ENCODE measurements around the gene KCNT1.

KCNT1 gene

DNA sequence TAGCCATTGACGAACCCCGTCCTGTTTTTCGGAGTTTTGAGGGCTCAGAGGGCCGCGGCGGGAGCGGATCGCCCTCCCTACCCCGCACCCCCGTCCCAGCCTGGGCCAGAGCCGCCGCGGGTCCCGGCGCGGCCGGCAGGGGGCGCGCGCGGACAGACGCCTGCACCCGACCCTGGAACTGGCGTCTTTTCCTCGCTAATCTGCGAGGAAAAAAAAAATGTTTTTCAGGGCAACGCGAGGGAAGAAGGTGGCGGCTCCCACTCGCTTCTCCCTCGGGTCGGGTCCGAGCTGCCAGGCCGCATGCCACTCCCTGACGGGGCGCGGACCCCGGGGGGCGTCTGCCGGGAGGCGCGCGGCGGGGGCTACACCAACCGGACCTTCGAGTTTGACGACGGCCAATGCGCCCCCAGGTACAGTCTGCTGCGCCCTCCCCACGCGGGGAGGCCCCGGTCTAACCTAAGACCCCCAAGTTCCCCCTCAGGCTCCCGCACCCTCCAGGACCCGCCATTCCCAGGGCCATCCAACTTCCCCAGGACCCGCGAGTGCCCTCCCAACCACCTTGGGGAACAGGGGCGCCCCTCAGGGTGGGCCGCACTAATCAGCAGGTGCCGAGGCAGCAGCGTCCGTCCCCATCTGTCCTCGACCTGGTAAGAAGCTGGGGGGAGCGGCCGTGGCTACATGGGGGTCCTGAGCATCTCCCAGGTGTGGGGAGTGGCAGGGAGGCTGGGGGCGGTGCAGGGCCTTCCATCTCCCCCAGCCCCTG is at the start of gene KCNT1:
Gene KCNT1, plus strand, starts transcription at position 227 of the 763 bp plus-strand sequence. Its CDS starts 74 bp downstream, at position 301.
- Histone ChIP-seq H3K27ac (ENCODE audit: low read depth, low read length) (no peak within 1 kb of the TSS), H3K36me3 (ENCODE audit: control insufficient read depth in 1 of 2, insufficient read depth in 2 of 2, low read length in 2 of 2) (no peaks in the 10 kb centered on the region), H3K4me1 (ENCODE audit: control insufficient read depth in 1 of 2, insufficient read depth in 2 of 2, low read length in 2 of 2) (no peaks in the 10 kb centered on the region), H3K27me3 (ENCODE audit: control insufficient read depth in 1 of 2, insufficient read depth in 2 of 2, low read length in 2 of 2) (peaks cover 5 to 8% of the 10 kb centered on the region in 2 donors), H3K9ac (ENCODE audit: low read depth in 1 of 2, low read length in 2 of 2) (no peak within 1 kb of the TSS), H3K9me3 (ENCODE audit: control insufficient read depth in 1 of 2, low read length in 2 of 2) (no peaks in the 10 kb centered on the region), H3K4me3 (ENCODE audit: low read depth in 1 of 2, low read length in 2 of 2) (no peak within 1 kb of the TSS)

- no peaks in the 10 kb centered on the region for H3K4me1 ChIP-seq (ENCODE audit: control insufficient read depth in 1 of 2, insufficient read depth in 2 of 2, low read length in 2 of 2)
- H3K27ac ChIP-seq (ENCODE audit: low read depth, low read length): no peak overlapping the region
- H3K9ac ChIP-seq (ENCODE audit: low read depth in 1 of 2, low read length in 2 of 2): no peak overlapping the region
- H3K36me3 ChIP-seq (ENCODE audit: control insufficient read depth in 1 of 2, insufficient read depth in 2 of 2, low read length in 2 of 2): no peaks in the 10 kb centered on the region
- no peak overlapping the region for H3K4me3 ChIP-seq (ENCODE audit: low read depth in 1 of 2, low read length in 2 of 2)
- H3K27me3 ChIP-seq (ENCODE audit: control insufficient read depth in 1 of 2, insufficient read depth in 2 of 2, low read length in 2 of 2): no peaks in the 10 kb centered on the region
- peaks cover 0 to 2% of the 10 kb centered on the region in 2 donors for H3K9me3 ChIP-seq (ENCODE audit: control insufficient read depth in 1 of 2, low read length in 2 of 2)
Observed at GRCh38 chr9:135655317-135655716, 46.7 kb upstream of the KCNT1 start.

- Histone ChIP-seq H3K4me3 (ENCODE audit: low read depth in 1 of 2, low read length in 2 of 2) (no peak overlapping the region), H3K36me3 (ENCODE audit: control insufficient read depth in 1 of 2, insufficient read depth in 2 of 2, low read length in 2 of 2) (no peaks in the 10 kb centered on the region), H3K9ac (ENCODE audit: low read depth in 1 of 2, low read length in 2 of 2) (no peak overlapping the region), H3K27me3 (ENCODE audit: control insufficient read depth in 1 of 2, insufficient read depth in 2 of 2, low read length in 2 of 2) (no peaks in the 10 kb centered on the region), H3K9me3 (ENCODE audit: control insufficient read depth in 1 of 2, low read length in 2 of 2) (no peaks in the 10 kb centered on the region), H3K4me1 (ENCODE audit: control insufficient read depth in 1 of 2, insufficient read depth in 2 of 2, low read length in 2 of 2) (no peaks in the 10 kb centered on the region), H3K27ac (ENCODE audit: low read depth, low read length) (no peak overlapping the region)
Observed at GRCh38 chr9:135657416-135657815, 44.6 kb upstream of the KCNT1 start.

- Histone ChIP-seq H3K36me3 (ENCODE audit: control insufficient read depth in 1 of 2, insufficient read depth in 2 of 2, low read length in 2 of 2) (no peaks in the 10 kb centered on the region), H3K27ac (ENCODE audit: low read depth, low read length) (no peak overlapping the region), H3K4me3 (ENCODE audit: low read depth in 1 of 2, low read length in 2 of 2) (no peak overlapping the region), H3K9ac (ENCODE audit: low read depth in 1 of 2, low read length in 2 of 2) (no peak overlapping the region), H3K27me3 (ENCODE audit: control insufficient read depth in 1 of 2, insufficient read depth in 2 of 2, low read length in 2 of 2) (no peaks in the 10 kb centered on the region), H3K9me3 (ENCODE audit: control insufficient read depth in 1 of 2, low read length in 2 of 2) (no peaks in the 10 kb centered on the region), H3K4me1 (ENCODE audit: control insufficient read depth in 1 of 2, insufficient read depth in 2 of 2, low read length in 2 of 2) (no peaks in the 10 kb centered on the region)
Observed at GRCh38 chr9:135659252-135659651, 42.7 kb upstream of the KCNT1 start.

- Histone ChIP-seq H3K27ac (ENCODE audit: low read depth, low read length) (no peak overlapping the region), H3K9me3 (ENCODE audit: control insufficient read depth in 1 of 2, low read length in 2 of 2) (no peaks in the 10 kb centered on the region), H3K9ac (ENCODE audit: low read depth in 1 of 2, low read length in 2 of 2) (no peak overlapping the region), H3K36me3 (ENCODE audit: control insufficient read depth in 1 of 2, insufficient read depth in 2 of 2, low read length in 2 of 2) (no peaks in the 10 kb centered on the region), H3K4me1 (ENCODE audit: control insufficient read depth in 1 of 2, insufficient read depth in 2 of 2, low read length in 2 of 2) (no peaks in the 10 kb centered on the region), H3K4me3 (ENCODE audit: low read depth in 1 of 2, low read length in 2 of 2) (no peak overlapping the region), H3K27me3 (ENCODE audit: control insufficient read depth in 1 of 2, insufficient read depth in 2 of 2, low read length in 2 of 2) (no peaks in the 10 kb centered on the region)
Observed at GRCh38 chr9:135660407-135660806, 41.6 kb upstream of the KCNT1 start.

GRCh38 chr9:135661816-135662560 is 40.0 kb upstream of the KCNT1 start:
- no peak overlapping the region for H3K4me3 ChIP-seq (ENCODE audit: low read depth in 1 of 2, low read length in 2 of 2)
- no peaks in the 10 kb centered on the region for H3K4me1 ChIP-seq (ENCODE audit: control insufficient read depth in 1 of 2, insufficient read depth in 2 of 2, low read length in 2 of 2)
- H3K27ac ChIP-seq (ENCODE audit: low read depth, low read length): no peak overlapping the region
- no peaks in the 10 kb centered on the region for H3K9me3 ChIP-seq (ENCODE audit: control insufficient read depth in 1 of 2, low read length in 2 of 2)
- H3K27me3 ChIP-seq (ENCODE audit: control insufficient read depth in 1 of 2, insufficient read depth in 2 of 2, low read length in 2 of 2): no peaks in the 10 kb centered on the region
- H3K36me3 ChIP-seq (ENCODE audit: control insufficient read depth in 1 of 2, insufficient read depth in 2 of 2, low read length in 2 of 2): no peaks in the 10 kb centered on the region
- no peak overlapping the region for H3K9ac ChIP-seq (ENCODE audit: low read depth in 1 of 2, low read length in 2 of 2)

- Histone ChIP-seq H3K27me3 (ENCODE audit: control insufficient read depth in 1 of 2, insufficient read depth in 2 of 2, low read length in 2 of 2) (no peaks in the 10 kb centered on the region), H3K36me3 (ENCODE audit: control insufficient read depth in 1 of 2, insufficient read depth in 2 of 2, low read length in 2 of 2) (no peaks in the 10 kb centered on the region), H3K9me3 (ENCODE audit: control insufficient read depth in 1 of 2, low read length in 2 of 2) (no peaks in the 10 kb centered on the region), H3K4me1 (ENCODE audit: control insufficient read depth in 1 of 2, insufficient read depth in 2 of 2, low read length in 2 of 2) (no peaks in the 10 kb centered on the region), H3K4me3 (ENCODE audit: low read depth in 1 of 2, low read length in 2 of 2) (no peak within 1 kb of the TSS), H3K27ac (ENCODE audit: low read depth, low read length) (no peak within 1 kb of the TSS), H3K9ac (ENCODE audit: low read depth in 1 of 2, low read length in 2 of 2) (no peak within 1 kb of the TSS)
Observed at GRCh38 chr9:135662758-135663450, 39.1 kb upstream of the KCNT1 start, which contains the start of gene LCN9. LCN9 (plus strand) TSS chr9:135663309; CDS start chr9:135663322, 13 bp downstream.

DNA sequence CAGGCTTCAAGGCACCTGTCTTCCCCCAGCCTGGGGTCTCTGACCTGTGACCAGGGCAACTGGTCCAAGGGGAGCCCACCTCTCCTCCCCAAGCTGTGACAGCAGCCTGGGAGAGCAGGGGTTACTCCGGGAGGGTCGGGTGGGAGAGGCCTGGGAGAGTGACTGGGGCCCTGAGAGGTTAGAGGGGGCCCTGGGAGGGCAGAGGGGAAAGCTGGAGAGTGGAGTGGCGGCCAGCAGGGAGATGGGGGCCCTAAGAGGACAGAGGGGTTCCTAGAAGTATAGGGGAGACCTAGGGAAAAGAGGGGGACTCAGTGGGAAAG is 38.6 kb upstream of the KCNT1 start:
- H3K9ac ChIP-seq (ENCODE audit: low read depth in 1 of 2, low read length in 2 of 2): no peak overlapping the region
- H3K4me1 ChIP-seq (ENCODE audit: control insufficient read depth in 1 of 2, insufficient read depth in 2 of 2, low read length in 2 of 2): no peaks in the 10 kb centered on the region
- H3K9me3 ChIP-seq (ENCODE audit: control insufficient read depth in 1 of 2, low read length in 2 of 2): no peaks in the 10 kb centered on the region
- no peaks in the 10 kb centered on the region for H3K36me3 ChIP-seq (ENCODE audit: control insufficient read depth in 1 of 2, insufficient read depth in 2 of 2, low read length in 2 of 2)
- no peak overlapping the region for H3K27ac ChIP-seq (ENCODE audit: low read depth, low read length)
- H3K4me3 ChIP-seq (ENCODE audit: low read depth in 1 of 2, low read length in 2 of 2): no peak overlapping the region
- no peaks in the 10 kb centered on the region for H3K27me3 ChIP-seq (ENCODE audit: control insufficient read depth in 1 of 2, insufficient read depth in 2 of 2, low read length in 2 of 2)

DNA sequence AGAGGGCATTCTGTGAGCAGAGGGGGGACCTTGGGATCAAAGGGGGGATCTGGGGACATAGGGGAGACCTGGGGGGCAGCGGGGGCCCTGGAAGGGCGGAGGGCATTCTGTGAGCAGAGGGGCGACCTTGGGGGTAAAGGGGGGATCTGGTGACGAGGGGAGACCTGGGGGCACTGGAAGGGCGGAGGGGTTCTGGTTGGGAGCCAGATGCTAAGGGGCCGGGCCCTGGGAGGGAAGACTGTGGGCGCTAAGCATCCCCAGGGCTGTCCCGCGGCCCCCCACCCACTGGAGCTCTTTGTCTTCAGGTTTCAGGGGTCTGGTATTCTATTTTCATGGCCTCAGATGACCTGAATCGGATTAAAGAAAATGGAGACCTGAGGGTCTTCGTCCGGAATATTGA is 38.1 kb upstream of the KCNT1 start:
- H3K27me3 ChIP-seq (ENCODE audit: control insufficient read depth in 1 of 2, insufficient read depth in 2 of 2, low read length in 2 of 2): no peaks in the 10 kb centered on the region

DNA sequence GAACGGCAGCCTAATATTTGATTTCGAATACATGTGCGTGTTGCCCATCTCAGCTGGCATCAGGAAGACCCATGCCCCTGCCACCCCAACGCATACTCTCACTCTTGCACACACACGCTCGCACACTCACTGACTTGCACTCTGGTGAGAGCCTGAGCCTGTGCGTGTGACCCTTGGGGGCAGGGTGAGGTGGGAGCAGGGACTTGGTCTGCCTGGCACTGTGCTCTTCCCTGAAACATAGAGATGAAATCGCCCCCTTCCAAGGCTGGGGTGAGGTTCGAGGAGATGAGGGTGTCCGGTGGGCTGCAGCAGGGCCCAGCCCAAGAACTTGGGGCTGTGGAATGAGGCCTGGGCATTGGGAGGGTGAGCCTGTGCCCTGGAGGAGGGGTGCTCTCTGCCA is 37.7 kb upstream of the KCNT1 start:
- no peak overlapping the region for H3K9ac ChIP-seq (ENCODE audit: low read depth in 1 of 2, low read length in 2 of 2)
- no peaks in the 10 kb centered on the region for H3K9me3 ChIP-seq (ENCODE audit: control insufficient read depth in 1 of 2, low read length in 2 of 2)
- no peaks in the 10 kb centered on the region for H3K27me3 ChIP-seq (ENCODE audit: control insufficient read depth in 1 of 2, insufficient read depth in 2 of 2, low read length in 2 of 2)
- H3K4me1 ChIP-seq (ENCODE audit: control insufficient read depth in 1 of 2, insufficient read depth in 2 of 2, low read length in 2 of 2): no peaks in the 10 kb centered on the region
- H3K27ac ChIP-seq (ENCODE audit: low read depth, low read length): no peak overlapping the region
- no peak overlapping the region for H3K4me3 ChIP-seq (ENCODE audit: low read depth in 1 of 2, low read length in 2 of 2)
- H3K36me3 ChIP-seq (ENCODE audit: control insufficient read depth in 1 of 2, insufficient read depth in 2 of 2, low read length in 2 of 2): no peaks in the 10 kb centered on the region

More for the DNA sequence above, 38.1 kb upstream of the KCNT1 start:
- H3K36me3 ChIP-seq (ENCODE audit: control insufficient read depth in 1 of 2, insufficient read depth in 2 of 2, low read length in 2 of 2): no peaks in the 10 kb centered on the region
- H3K4me3 ChIP-seq (ENCODE audit: low read depth in 1 of 2, low read length in 2 of 2): no peak overlapping the region
- no peak overlapping the region for H3K9ac ChIP-seq (ENCODE audit: low read depth in 1 of 2, low read length in 2 of 2)
- no peaks in the 10 kb centered on the region for H3K4me1 ChIP-seq (ENCODE audit: control insufficient read depth in 1 of 2, insufficient read depth in 2 of 2, low read length in 2 of 2)
- H3K9me3 ChIP-seq (ENCODE audit: control insufficient read depth in 1 of 2, low read length in 2 of 2): no peaks in the 10 kb centered on the region
- H3K27ac ChIP-seq (ENCODE audit: low read depth, low read length): no peak overlapping the region

Data from duodenal mucosa (tissue), 2 donors.